ENCODE results near the gene KRTAP10-1. TPM values are rescaled to one million over a fixed set of nuclear protein-coding genes. Genes with fewer than 3 reads are reported as not detected.
"Not testable (repeated sequence)": the region's sequence is repeated elsewhere in the genome, so short reads cannot be mapped to it uniquely, and the experiment has no call there.

The KRTAP10-1 gene
- not detected for total RNA-seq

GRCh38 chr21:44539991-44540666, at the start of gene KRTAP10-1:
TSS of gene KRTAP10-1 (minus strand) at chr21:44540195. CDS start at chr21:44540150, 45 bp downstream.
- intact Hi-C loops (cut with DNase I, micrococcal nuclease) = no loop called here
- CTCF ChIA-PET = interaction anchor here (0.6 to 0.8 kb wide), 2 partner anchors 333 to 1556 kb away, joined by 3 to 4 read pairs; no protein-coding TSS in a partner anchor
- Mint-ChIP-seq H3K4me3 (no peak within 1 kb of the TSS), H3K36me3 (ENCODE audit: low read depth) (no peaks in the 10 kb centered on the region), H3K27ac (no peak within 1 kb of the TSS), H3K9me3 (ENCODE audit: low read depth) (no peaks in the 10 kb centered on the region), H3K4me1 (no peaks in the 10 kb centered on the region), H3K27me3 (no peaks in the 10 kb centered on the region)
- DNase-seq (no peak), ATAC-seq (no peak)
- POLR2A ChIA-PET = no interaction called here

- intact Hi-C loops (cut with DNase I, micrococcal nuclease) = no loop called here
- Mint-ChIP-seq H3K27ac (no peak overlapping the region), H3K4me1 (peaks cover 1% of the 10 kb centered on the region), H3K27me3 (peaks cover 14% of the 10 kb centered on the region), H3K4me3 (no peak overlapping the region), H3K36me3 (ENCODE audit: low read depth) (no peaks in the 10 kb centered on the region), H3K9me3 (ENCODE audit: low read depth) (no peaks in the 10 kb centered on the region)
- CTCF ChIA-PET = no interaction called here
- ATAC-seq (no peak), DNase-seq (no peak)
- POLR2A ChIA-PET = no interaction called here
Measured at GRCh38 chr21:44589094-44589493, 49.1 kb upstream of the KRTAP10-1 start.

GRCh38 chr21:44585892-44586291, 45.9 kb upstream of the KRTAP10-1 start:
- no peak for DNase-seq
- ChIA-PET POLR2A (no interaction called here), CTCF (interaction anchor here (0.7 kb wide), 1 partner anchor 175 kb away, joined by 3 read pairs; no protein-coding TSS in a partner anchor)
- intact Hi-C loops (cut with DNase I, micrococcal nuclease) = no loop called here
- Mint-ChIP-seq H3K27ac (no peak overlapping the region), H3K27me3 (peaks cover 17% of the 10 kb centered on the region), H3K9me3 (ENCODE audit: low read depth) (peaks cover 6% of the 10 kb centered on the region), H3K4me1 (peaks cover 10% of the 10 kb centered on the region), H3K4me3 (no peak overlapping the region), H3K36me3 (ENCODE audit: low read depth) (peaks cover 2% of the 10 kb centered on the region)
- no peak for ATAC-seq

GRCh38 chr21:44583800-44584147, 43.8 kb upstream of the KRTAP10-1 start:
- DNase-seq = peak; percentile 62
- Mint-ChIP-seq H3K4me3 (no peak overlapping the region), H3K4me1 (peaks cover 10% of the 10 kb centered on the region), H3K27me3 (peaks cover 15% of the 10 kb centered on the region), H3K9me3 (ENCODE audit: low read depth) (peaks cover 6% of the 10 kb centered on the region), H3K27ac (no peak overlapping the region), H3K36me3 (ENCODE audit: low read depth) (peaks cover 2% of the 10 kb centered on the region)
- POLR2A ChIA-PET = no interaction called here
- intact Hi-C loops (cut with DNase I, micrococcal nuclease) = no loop called here
- CTCF ChIA-PET = interaction anchor here (0.8 kb wide), 1 partner anchor 218 kb away, joined by 3 read pairs; the partner anchor contains the start of gene UBE2G2
- ATAC-seq = peak; percentile 96

GRCh38 chr21:44583089-44583799, 43.2 kb upstream of the KRTAP10-1 start:
- intact Hi-C loops (cut with DNase I, micrococcal nuclease) = no loop called here
- Mint-ChIP-seq H3K4me1 (peaks cover 10% of the 10 kb centered on the region), H3K27me3 (peaks cover 15% of the 10 kb centered on the region), H3K27ac (no peak overlapping the region), H3K36me3 (ENCODE audit: low read depth) (peaks cover 2% of the 10 kb centered on the region), H3K9me3 (ENCODE audit: low read depth) (peaks cover 6% of the 10 kb centered on the region), H3K4me3 (no peak overlapping the region)
- CTCF ChIA-PET = interaction anchor here (0.6 to 0.8 kb wide), 2 partner anchors 52 to 219 kb away, joined by 3 read pairs; partner anchors contain the start of gene UBE2G2
- no peak for DNase-seq
- ATAC-seq = no peak
- POLR2A ChIA-PET = no interaction called here

DNA sequence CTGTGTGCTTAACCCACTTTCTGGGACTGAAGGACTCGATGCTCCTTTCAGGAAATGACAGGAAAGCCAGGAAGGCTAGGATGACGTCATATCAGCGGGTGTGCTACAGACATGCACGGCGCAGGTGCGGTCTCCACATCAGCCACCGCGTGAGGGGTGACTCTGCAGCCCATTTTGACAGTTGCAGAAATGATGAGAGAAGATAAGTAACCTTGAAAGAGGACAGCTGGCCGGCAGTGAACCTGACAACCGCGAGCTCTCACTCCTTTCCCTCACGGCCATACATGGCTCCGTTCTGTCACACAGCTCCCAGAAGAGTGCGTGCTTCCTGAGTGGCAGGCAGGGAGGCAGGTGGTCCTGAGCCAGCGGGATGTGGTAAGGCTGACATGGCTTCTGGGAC, 42.1 kb upstream of the KRTAP10-1 start:
- intact Hi-C loops (cut with DNase I, micrococcal nuclease) = no loop called here
- CTCF ChIA-PET = interaction anchor here (0.6 kb wide), 1 partner anchor 183 kb away, joined by 3 read pairs; no protein-coding TSS in a partner anchor

DNA sequence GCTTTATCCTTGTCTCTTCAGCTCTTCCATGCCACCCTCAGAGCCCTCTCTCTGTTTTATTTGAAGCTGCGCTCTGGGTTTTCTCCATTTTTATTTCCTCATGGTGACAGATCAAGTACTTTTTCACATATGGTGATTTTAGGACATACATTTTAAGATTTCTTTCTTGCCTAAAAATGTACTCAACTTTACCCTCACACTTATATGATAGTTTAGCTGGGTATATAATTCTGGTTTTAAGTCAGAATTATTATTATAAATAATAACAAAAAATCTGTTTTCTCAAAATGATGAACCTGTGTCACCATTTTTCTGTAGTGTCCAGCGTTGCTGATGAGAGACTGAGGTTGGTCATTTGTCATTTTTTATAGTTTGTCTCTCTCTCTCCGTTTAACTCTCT, 41.2 kb upstream of the KRTAP10-1 start:
- H3K4me3 Mint-ChIP-seq = no peak overlapping the region
- CTCF ChIA-PET = no interaction called here
- ATAC-seq (no peak), DNase-seq (no peak)
- H3K27me3 Mint-ChIP-seq = peaks cover 9% of the 10 kb centered on the region
- H3K9me3 Mint-ChIP-seq (ENCODE audit: low read depth) = peaks cover 14% of the 10 kb centered on the region
- intact Hi-C loops (cut with DNase I, micrococcal nuclease) = no loop called here
- H3K36me3 Mint-ChIP-seq (ENCODE audit: low read depth) = peaks cover 4% of the 10 kb centered on the region
- H3K4me1 Mint-ChIP-seq = peaks cover 10% of the 10 kb centered on the region
- H3K27ac Mint-ChIP-seq = no peak overlapping the region
- POLR2A ChIA-PET = no interaction called here

More for the DNA sequence above, 42.1 kb upstream of the KRTAP10-1 start:
- Mint-ChIP-seq H3K27ac (no peak overlapping the region), H3K27me3 (peaks cover 15% of the 10 kb centered on the region), H3K9me3 (ENCODE audit: low read depth) (peaks cover 14% of the 10 kb centered on the region), H3K4me1 (peaks cover 10% of the 10 kb centered on the region), H3K36me3 (ENCODE audit: low read depth) (peaks cover 4% of the 10 kb centered on the region), H3K4me3 (no peak overlapping the region)
- POLR2A ChIA-PET = no interaction called here
- ATAC-seq (no peak), DNase-seq (no peak)

DNA sequence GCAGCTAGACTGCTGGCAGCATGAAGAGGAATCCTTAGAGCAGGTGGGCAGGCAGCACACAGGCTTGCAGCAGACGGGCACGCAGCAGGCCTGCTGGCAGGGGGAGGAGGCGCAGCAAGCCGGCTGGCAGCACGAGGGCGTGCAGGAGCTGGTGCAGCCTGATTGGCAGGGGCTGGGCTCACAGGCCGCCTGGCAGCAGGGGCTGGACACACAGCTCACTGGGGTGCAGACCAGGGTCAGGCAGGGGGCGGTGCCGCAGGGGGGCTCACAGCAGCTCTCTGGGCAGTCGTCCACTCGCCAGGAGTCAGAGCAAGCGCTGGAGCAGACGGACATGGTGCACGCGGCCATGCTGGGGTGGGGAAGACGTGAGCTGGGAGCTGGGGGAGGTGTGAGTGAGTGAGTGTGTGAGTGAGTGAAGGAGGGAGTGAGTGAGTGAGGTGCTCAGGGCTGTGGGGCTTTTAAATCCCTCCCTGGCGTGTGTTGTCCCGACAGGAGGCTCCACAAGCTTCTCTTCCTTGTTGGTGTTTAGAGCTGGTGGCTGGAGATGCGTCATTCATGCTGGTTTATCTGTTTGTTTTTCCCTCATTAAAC, 40.3 kb upstream of the KRTAP10-1 start, which contains the start of gene KRTAP10-5:
KRTAP10-5 (minus strand) TSS at position 374 of the 591 bp plus-strand sequence; CDS start at position 348, 26 bp downstream.
- POLR2A ChIA-PET; H3K36me3 Mint-ChIP-seq (ENCODE audit: low read depth); H3K27me3 Mint-ChIP-seq; H3K4me3 Mint-ChIP-seq; H3K27ac Mint-ChIP-seq; ATAC-seq; intact Hi-C loops (cut with DNase I, micrococcal nuclease): not testable (repeated sequence)
- Mint-ChIP-seq H3K4me1 (peaks cover 10% of the 10 kb centered on the region), H3K9me3 (ENCODE audit: low read depth) (peaks cover 14% of the 10 kb centered on the region)
- DNase-seq = peak; percentile 24
- CTCF ChIA-PET = interaction anchor here (0.5 to 0.7 kb wide), 2 partner anchors 27 to 104 kb away, joined by 3 read pairs; no protein-coding TSS in a partner anchor

DNA sequence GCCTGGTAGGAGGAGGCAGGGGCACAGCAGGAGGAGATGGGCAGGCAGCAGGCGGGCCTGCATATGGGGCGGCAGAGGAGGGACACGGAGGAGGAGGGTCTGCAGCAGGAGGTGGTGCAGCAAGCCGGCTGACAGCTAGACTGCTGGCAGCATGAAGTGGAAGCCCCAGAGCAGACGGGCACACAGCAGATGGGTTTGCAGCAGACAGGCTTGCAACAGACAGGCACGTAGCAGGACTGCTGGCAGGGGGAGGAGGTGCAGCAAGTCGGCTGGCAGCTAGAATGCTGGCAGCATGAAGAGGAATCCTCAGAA, 39.8 kb upstream of the KRTAP10-1 start:
- ATAC-seq (no peak), DNase-seq (no peak)
- intact Hi-C loops (cut with DNase I, micrococcal nuclease) = no loop called here
- Mint-ChIP-seq H3K4me3 (no peak overlapping the region), H3K27me3 (peaks cover 4% of the 10 kb centered on the region), H3K27ac (no peak overlapping the region), H3K36me3 (ENCODE audit: low read depth) (peaks cover 4% of the 10 kb centered on the region), H3K4me1 (peaks cover 10% of the 10 kb centered on the region), H3K9me3 (ENCODE audit: low read depth) (peaks cover 14% of the 10 kb centered on the region)
- CTCF ChIA-PET = interaction anchor here (0.7 kb wide), 1 partner anchor 105 kb away, joined by 3 read pairs; no protein-coding TSS in a partner anchor
- POLR2A ChIA-PET = no interaction called here

DNA sequence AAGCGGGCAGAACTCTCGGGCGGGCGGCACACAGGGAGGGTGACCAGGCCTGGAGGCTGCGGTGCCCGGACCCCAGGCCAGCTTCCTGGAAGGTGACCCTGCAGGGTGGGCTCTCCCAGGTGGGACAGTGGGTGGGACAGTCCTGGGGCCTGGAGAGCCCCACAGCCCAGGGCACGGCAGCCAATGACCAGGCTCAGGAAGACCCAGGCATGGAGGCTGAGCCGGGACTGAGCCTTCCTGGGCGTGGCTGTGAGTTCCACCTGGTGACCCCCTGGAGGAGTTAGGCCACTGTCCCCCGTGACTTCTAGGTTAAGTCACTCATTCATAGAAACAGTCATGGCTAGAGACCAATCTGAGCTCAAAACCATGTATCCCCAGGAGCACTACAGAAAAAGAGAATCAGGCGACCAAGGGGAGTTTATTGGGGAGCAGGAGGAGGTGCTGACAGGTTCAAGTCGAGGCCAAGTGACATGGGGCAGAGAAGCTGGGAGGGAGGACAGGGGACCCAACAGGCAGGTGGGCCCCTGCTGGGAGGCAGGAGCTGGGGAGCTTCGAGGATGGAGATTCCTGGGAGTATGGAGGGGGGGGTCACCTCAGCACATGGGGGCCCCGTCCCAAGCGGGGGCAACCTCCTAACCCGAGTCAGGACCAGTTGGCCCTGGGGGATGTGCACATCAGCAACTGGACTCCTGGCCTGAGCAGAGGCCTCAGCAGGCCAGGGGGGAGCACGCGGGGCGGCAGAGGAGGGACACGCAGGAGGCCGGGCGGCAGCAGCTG, 39.2 kb upstream of the KRTAP10-1 start:
- peaks cover 14% of the 10 kb centered on the region for H3K9me3 Mint-ChIP-seq (ENCODE audit: low read depth)
- POLR2A ChIA-PET = no interaction called here
- peaks cover 4% of the 10 kb centered on the region for H3K36me3 Mint-ChIP-seq (ENCODE audit: low read depth)
- no peak overlapping the region for H3K4me3 Mint-ChIP-seq
- H3K27me3 Mint-ChIP-seq = peaks cover 5% of the 10 kb centered on the region
- ATAC-seq (no peak), DNase-seq (no peak)
- intact Hi-C loops (cut with DNase I, micrococcal nuclease) = no loop called here
- H3K4me1 Mint-ChIP-seq = peaks cover 10% of the 10 kb centered on the region
- H3K27ac Mint-ChIP-seq = no peak overlapping the region
- CTCF ChIA-PET = interaction anchor here (0.7 kb wide), 1 partner anchor 105 kb away, joined by 3 read pairs; no protein-coding TSS in a partner anchor

- H3K9me3 Mint-ChIP-seq (ENCODE audit: low read depth) = peaks cover 14% of the 10 kb centered on the region
- peaks cover 4% of the 10 kb centered on the region for H3K36me3 Mint-ChIP-seq (ENCODE audit: low read depth)
- DNase-seq (no peak), ATAC-seq (no peak)
- peaks cover 5% of the 10 kb centered on the region for H3K27me3 Mint-ChIP-seq
- POLR2A ChIA-PET = no interaction called here
- peaks cover 3% of the 10 kb centered on the region for H3K4me1 Mint-ChIP-seq
- no peak overlapping the region for H3K4me3 Mint-ChIP-seq
- intact Hi-C loops (cut with DNase I, micrococcal nuclease) = no loop called here
- no peak overlapping the region for H3K27ac Mint-ChIP-seq
- CTCF ChIA-PET = no interaction called here
Measured at GRCh38 chr21:44578371-44579055, 38.5 kb upstream of the KRTAP10-1 start.

Data from activated CD4-positive, alpha-beta T cell treated with anti-CD3 and anti-CD28 coated beads for 36 hours (primary cell).